ENCODE measurements around the gene ZP2.

ZP2 gene

GRCh38 chr16:21186326-21186691 lies 25.1 kb downstream of the ZP2 start:
- TF ChIP-seq ZNF660 (tag by site-specific recombination; IDR thresholded peaks at IDR 0.05) (no peak), ZNF785 (tag by site-specific recombination; IDR thresholded peaks at IDR 0.05) (no peak), ZNF707 (tag by site-specific recombination; IDR thresholded peaks at IDR 0.05) (no peak), ZNF610 (tag by site-specific recombination; IDR thresholded peaks at IDR 0.05; ENCODE audit: borderline replicate concordance) (no peak), REPIN1 (tag by site-specific recombination; IDR thresholded peaks at IDR 0.05; ENCODE audit: low read depth) (no peak), ZFP69B (tag by site-specific recombination; IDR thresholded peaks at IDR 0.05) (no peak), OSR2 (tag by site-specific recombination; IDR thresholded peaks at IDR 0.05) (no peak), ZEB2 (tag by site-specific recombination; IDR thresholded peaks at IDR 0.05) (no peak), HOXC10 (CRISPR knock-in tag; IDR thresholded peaks at IDR 0.05) (no peak), KLF17 (tag by site-specific recombination; IDR thresholded peaks at IDR 0.05) (no peak), KLF1 (tag by site-specific recombination; IDR thresholded peaks at IDR 0.05) (no peak), ZSCAN16 (tag by site-specific recombination; IDR thresholded peaks at IDR 0.05) (no peak), ZNF664 (tag by site-specific recombination; IDR thresholded peaks at IDR 0.05) (no peak), ZNF341 (tag by site-specific recombination; IDR thresholded peaks at IDR 0.05; ENCODE audit: low read depth) (no peak)
- POLR2A ChIA-PET, result no interaction called here
- H3K9me3 ChIP-seq (ENCODE audit: control insufficient read depth, insufficient read depth, low read depth, low read length), result no peaks in the 10 kb centered on the region; the same call in 1 of the 2 replicates
- no peaks in the 10 kb centered on the region for H3K4me1 ChIP-seq (ENCODE audit: control insufficient read depth, insufficient read depth, low read length)
- CTCF ChIA-PET, result interaction anchor here (0.6 to 2.0 kb wide), 7 partner anchors 25 to 1135 kb away, joined by 3 to 8 read pairs (median 4); no protein-coding TSS in a partner anchor
- H3K36me3 ChIP-seq (ENCODE audit: control insufficient read depth in 2 of 2, insufficient read depth in 1 of 2, low read length in 2 of 2), result peaks cover 0 to 9% of the 10 kb centered on the region in 2 experiments; a peak in 1 of 3 replicates
- no peak overlapping the region for H3K27ac ChIP-seq (ENCODE audit: extremely low read depth, low read depth, low read length)
- H3K4me3 ChIP-seq (ENCODE audit: low read depth, low read length), result no peak overlapping the region

DNA sequence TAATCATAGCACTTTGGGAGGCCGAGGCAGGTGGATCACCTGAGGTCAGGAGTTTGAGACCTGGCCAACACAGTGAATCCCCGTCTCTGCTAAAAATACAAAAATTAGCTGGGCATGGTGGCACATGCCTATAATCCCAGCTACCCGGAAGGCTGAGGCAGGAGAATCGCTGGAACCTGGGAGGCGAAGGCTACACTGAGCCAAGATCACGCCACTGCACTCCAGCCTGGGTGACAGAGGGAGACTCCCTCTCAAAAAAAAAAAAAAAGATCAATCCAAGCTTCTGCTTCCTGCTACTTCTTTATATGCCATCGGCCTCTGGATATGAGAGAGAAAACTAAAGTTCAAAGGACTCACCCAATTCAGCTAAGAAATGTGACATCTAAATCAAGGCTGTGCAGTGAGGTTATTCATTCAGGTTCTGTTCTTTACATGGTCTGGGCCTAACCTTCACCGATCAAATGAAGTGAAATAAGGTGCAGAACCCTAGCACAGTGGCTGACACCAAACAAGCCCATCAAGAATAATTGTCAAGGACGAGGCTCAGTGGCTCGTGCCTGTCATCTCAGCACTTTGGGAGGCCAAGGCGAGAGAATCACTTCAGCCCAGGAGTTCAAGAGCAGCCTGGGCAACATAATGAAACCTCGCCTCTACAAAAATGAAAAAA lies 25.6 kb downstream of the ZP2 start:
- no peaks in the 10 kb centered on the region; the same call in 1 of the 2 replicates for H3K9me3 ChIP-seq (ENCODE audit: control insufficient read depth, insufficient read depth, low read depth, low read length)
- H3K36me3 ChIP-seq (ENCODE audit: control insufficient read depth in 2 of 2, insufficient read depth in 1 of 2, low read length in 2 of 2), result peaks cover 0 to 13% of the 10 kb centered on the region in 2 experiments; a peak in 1 of 3 replicates
- no peaks in the 10 kb centered on the region for H3K4me1 ChIP-seq (ENCODE audit: control insufficient read depth, insufficient read depth, low read length)
- no peak overlapping the region for H3K4me3 ChIP-seq (ENCODE audit: low read depth, low read length)
- ChIA-PET POLR2A (no interaction called here), CTCF (interaction anchor here (0.6 to 2.0 kb wide), 7 partner anchors 25 to 1135 kb away, joined by 3 to 8 read pairs (median 4); no protein-coding TSS in a partner anchor)
- H3K27ac ChIP-seq (ENCODE audit: extremely low read depth, low read depth, low read length), result no peak overlapping the region
- TF ChIP-seq ZNF501 (tag by site-specific recombination; IDR thresholded peaks at IDR 0.05) (no peak), ZNF175 (tag by site-specific recombination; IDR thresholded peaks at IDR 0.05) (no peak), ZNF404 (tag by site-specific recombination; IDR thresholded peaks at IDR 0.05) (no peak), ZBTB8A (tag by site-specific recombination; IDR thresholded peaks at IDR 0.05) (no peak), ZNF785 (tag by site-specific recombination; IDR thresholded peaks at IDR 0.05) (no peak), ZNF654 (tag by site-specific recombination; IDR thresholded peaks at IDR 0.05; ENCODE audit: low read depth) (no peak), ZNF777 (tag by site-specific recombination; IDR thresholded peaks at IDR 0.05; ENCODE audit: borderline replicate concordance) (no peak), EGR2 (tag by site-specific recombination; IDR thresholded peaks at IDR 0.05; ENCODE audit: low read depth) (no peak), ZNF335 (tag by site-specific recombination; conservative IDR thresholded peaks at IDR 0.05) (no peak)

DNA sequence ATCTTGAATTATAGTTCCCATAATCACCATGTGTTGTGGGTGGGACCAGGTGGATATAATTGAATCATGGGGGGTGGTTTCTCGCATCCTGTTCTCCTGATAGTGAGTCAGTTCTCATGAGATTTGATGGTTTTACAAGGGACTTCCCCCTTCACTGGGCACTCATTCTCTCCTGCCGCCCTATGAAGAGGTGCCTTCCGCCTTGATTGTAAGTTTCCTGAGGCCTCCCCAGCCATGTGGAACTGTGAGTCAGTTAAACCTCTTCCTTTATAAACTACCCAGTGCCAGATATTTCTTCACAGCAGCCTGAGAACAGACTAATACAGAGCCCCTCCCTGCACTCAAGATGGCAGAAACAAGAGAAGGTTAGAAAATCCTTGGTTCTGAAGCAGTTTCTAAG lies 26.5 kb downstream of the ZP2 start:
- POLR2A ChIA-PET, result interaction anchor here (0.6 kb wide), 1 partner anchor 46 kb away, joined by 9 read pairs; no protein-coding TSS in a partner anchor
- Histone ChIP-seq H3K4me1 (ENCODE audit: control insufficient read depth, insufficient read depth, low read length) (no peaks in the 10 kb centered on the region), H3K27ac (ENCODE audit: extremely low read depth, low read depth, low read length) (no peak overlapping the region), H3K9me3 (ENCODE audit: control insufficient read depth, insufficient read depth, low read depth, low read length) (no peaks in the 10 kb centered on the region), H3K36me3 (ENCODE audit: control insufficient read depth in 2 of 2, insufficient read depth in 1 of 2, low read length in 2 of 2) (peaks cover 0 to 16% of the 10 kb centered on the region in 2 experiments; a peak in 1 of 3 replicates), H3K4me3 (ENCODE audit: low read depth, low read length) (no peak overlapping the region)
- CTCF ChIA-PET, result interaction anchor here (2.0 kb wide), 1 partner anchor 28 kb away, joined by 7 read pairs; no protein-coding TSS in a partner anchor
- no peak for TF ChIP-seq TSHZ1 (tag by site-specific recombination; IDR thresholded peaks at IDR 0.05; ENCODE audit: borderline replicate concordance)
- no peak for TF ChIP-seq ZNF791 (tag by site-specific recombination; IDR thresholded peaks at IDR 0.05)
- no peak for TF ChIP-seq ZNF677 (tag by site-specific recombination; IDR thresholded peaks at IDR 0.05)
- TF ChIP-seq ZNF302 (tag by site-specific recombination; IDR thresholded peaks at IDR 0.05; ENCODE audit: low read depth), result no peak
- no peak for TF ChIP-seq ZNF239 (tag by site-specific recombination; IDR thresholded peaks at IDR 0.05)
- no peak for TF ChIP-seq ZNF600 (tag by site-specific recombination; IDR thresholded peaks at IDR 0.05)
- TF ChIP-seq ZNF391 (tag by site-specific recombination; IDR thresholded peaks at IDR 0.05; ENCODE audit: borderline replicate concordance, low read depth), result no peak
- TF ChIP-seq PRDM1 (tag by site-specific recombination; IDR thresholded peaks at IDR 0.05), result no peak
- TF ChIP-seq ZNF37A (tag by site-specific recombination; IDR thresholded peaks at IDR 0.05), result no peak

Measured in HEK293 (cell line).